Measurements from ENCODE around the gene KRTAP10-3. TPM values are rescaled to one million over a fixed set of nuclear protein-coding genes. Genes with fewer than 3 reads are reported as not detected.

The KRTAP10-3 gene
- total and polyA plus RNA-seq, 9 of the 15 experiments (the other 6 are each of a cell fraction or from before 2014, with no cell fraction given), result not detected

GRCh38 chr21:44539991-44540666 is 18.5 kb downstream of the KRTAP10-3 start, which contains the start of gene KRTAP10-1:
KRTAP10-1 (minus strand) TSS chr21:44540195; CDS start chr21:44540150, 45 bp downstream.
- in situ Hi-C loops (cut with MboI), result no loop called here
- FAIRE-seq, result no peak
- no peak within 1 kb of the TSS for H3K9ac ChIP-seq (ENCODE audit: insufficient read depth in 1 of 2, low read depth in 2 of 2, low read length in 2 of 2)
- no peak for TF ChIP-seq OTX1 (CRISPR knock-in tag; IDR thresholded peaks at IDR 0.05)
- no peak for TF ChIP-seq PRDM10 (IDR thresholded peaks at IDR 0.05; ENCODE audit: partially characterized antibody)
- TF ChIP-seq ZSCAN32 (CRISPR knock-in tag; IDR thresholded peaks at IDR 0.05), result no peak
- peak; percentile 74 for TF ChIP-seq MEIS2 (IDR thresholded peaks at IDR 0.05; ENCODE audit: partially characterized antibody)
- TF ChIP-seq SNIP1 (IDR thresholded peaks at IDR 0.05; ENCODE audit: low read depth), result no peak
- no peak for TF ChIP-seq NEUROD1 (IDR thresholded peaks at IDR 0.05; ENCODE audit: borderline replicate concordance, low read depth, low read length, partially characterized antibody)
- TF ChIP-seq FUS (optimal IDR thresholded peaks at IDR 0.05; ENCODE audit: low read depth, low read length), result no peak
- no peak for TF ChIP-seq CTCF (IDR thresholded peaks at IDR 0.05 in 2 of 3, conservative IDR thresholded peaks at IDR 0.05 in 1 of 3; ENCODE audit: insufficient read depth in 2 of 3, low read depth in 1 of 3, low read length in 3 of 3)
- no peak for TF ChIP-seq ZBTB9 (CRISPR knock-in tag; IDR thresholded peaks at IDR 0.05)
- no peak for TF ChIP-seq ZNF140 (CRISPR knock-in tag; IDR thresholded peaks at IDR 0.05)
- TF ChIP-seq PKNOX1 (IDR thresholded peaks at IDR 0.05), result peak; percentile 62
- TF ChIP-seq KLF6 (CRISPR knock-in tag; IDR thresholded peaks at IDR 0.05; ENCODE audit: borderline replicate concordance), result no peak
- no peak for TF ChIP-seq BHLHE40 (IDR thresholded peaks at IDR 0.05; ENCODE audit: low read length)
- TF ChIP-seq NCOR1 (IDR thresholded peaks at IDR 0.05), result no peak

More at GRCh38 chr21:44539991-44540666, 18.5 kb downstream of the KRTAP10-3 start, which contains the start of gene KRTAP10-1:
- no peak for DNase-seq (ENCODE audit: extremely low read depth in 1 of 4, low spot score in 3 of 4)
- no peak within 1 kb of the TSS for H3K4me3 ChIP-seq
- H3K79me2 ChIP-seq (ENCODE audit: control insufficient read depth, insufficient read depth, low read length), result no peaks in the 10 kb centered on the region
- peaks cover 5 to 31% of the 10 kb centered on the region in 2 experiments; a peak in 4 of 5 replicates for H3K27me3 ChIP-seq (ENCODE audit: control insufficient read depth in 2 of 2, insufficient read depth in 2 of 2, low read length in 2 of 2)
- WGBS (ENCODE audit: insufficient coverage, low coverage, missing lambda C conversion rate), result under 1% methylated on average over 21 of the region's 21 CpGs
- peaks cover 0 to 5% of the 10 kb centered on the region in 2 experiments; a peak in 2 of 5 replicates for H3K4me1 ChIP-seq (replicated peaks in 1 of 2; ENCODE audit: control insufficient read depth in 2 of 2, insufficient read depth in 2 of 2, low read length in 2 of 2)
- H3K36me3 ChIP-seq (ENCODE audit: control insufficient read depth, insufficient read depth, low read length), result no peaks in the 10 kb centered on the region
- no peaks in the 10 kb centered on the region for H3K9me3 ChIP-seq (replicated peaks; ENCODE audit: control insufficient read depth, insufficient read depth, low read depth, low read length)
- H3K9me1 ChIP-seq (ENCODE audit: control insufficient read depth, insufficient read depth, low read length), result no peaks in the 10 kb centered on the region
- no peak within 1 kb of the TSS for H2AFZ ChIP-seq (ENCODE audit: low read depth, low read length)
- ATAC-seq, result no peak
- H3K27ac ChIP-seq (ENCODE audit: extremely low read depth, low read depth, low read length), result no peak within 1 kb of the TSS
- H3K4me2 ChIP-seq (ENCODE audit: insufficient read depth, low read length), result no peak within 1 kb of the TSS
- ChIA-PET POLR2A (interaction anchor here (0.6 to 0.9 kb wide), 3 partner anchors 9 to 35 kb away, joined by 3 to 4 read pairs (median 3); no protein-coding TSS in a partner anchor), CTCF (ENCODE audit: low intra/inter-chr PET ratio) (no interaction called here)
- intact Hi-C loops (cut with micrococcal nuclease), result no loop called here
- no peaks in the 10 kb centered on the region for H4K20me1 ChIP-seq (replicated peaks; ENCODE audit: control insufficient read depth, insufficient read depth, low read length)
- BruUV-seq (replicated peaks), result no TSS peak
